Transverse colon (tissue), 4 donors: ENCODE results near the gene KRTAP4-8.

Experiments used
- CTCF ChIP-seq, 5 experiments: fragments of 200-600 bp in 3 of 5; fragments of 450-650 bp in 2 of 5; sonication (generic) in 3 of 5; IDR thresholded peaks; 1 replicate in 2 of 5; 2 replicates in 3 of 5; pipeline ENCODE4 v1.5.1; 2016 to 2017; ENCODE audit warnings: antibody characterized with exemption in 5 of 5, inconsistent platforms in 3 of 5, mild to moderate bottlenecking in 2 of 5, moderate library complexity in 1 of 5
- EP300 ChIP-seq: sonication (generic); formaldehyde crosslinking; IDR thresholded peaks from one replicate; pipeline ENCODE4 v1.6.1; 2017; ENCODE audit warnings: antibody characterized with exemption, low read depth
- POLR2A ChIP-seq: fragments of 450-650 bp; IDR thresholded peaks from one replicate; pipeline ENCODE4 v1.6.1; 2016; ENCODE audit warnings: antibody characterized with exemption, mild to moderate bottlenecking, moderate library complexity
- POLR2AphosphoS5 ChIP-seq, 3 donors: sonication (generic); formaldehyde crosslinking; IDR thresholded peaks; one replicate each; pipeline ENCODE4 v1.6.1; 2016; ENCODE audit warnings: antibody characterized with exemption in 3 of 3

- no peak for TF ChIP-seq CTCF (IDR thresholded peaks at IDR 0.05)
- TF ChIP-seq POLR2A: no peak
- TF ChIP-seq POLR2AphosphoS5 (IDR thresholded peaks at IDR 0.05): no peak
- TF ChIP-seq EP300: no peak
Measured at GRCh38 chr17:41101586-41102259, 3.8 kb upstream of the KRTAP4-8 start, which contains the start of gene KRTAP4-16.
